ENCODE data around the gene SLC13A2. TPM values are rescaled to one million over a fixed set of nuclear protein-coding genes. Genes with fewer than 3 reads are reported as not detected.

SLC13A2 gene
- total RNA-seq, 1 donor from 2014 or later = not detected

GRCh38 chr17:28509789-28510188, 36.3 kb downstream of the SLC13A2 start:
- FAIRE-seq (no peak), DNase-seq (ENCODE audit: low read depth) (peak; percentile 49)
- H3K4me3 ChIP-seq (ENCODE audit: low read depth, low read length) = no peak overlapping the region
- H3K36me3 ChIP-seq (ENCODE audit: control insufficient read depth, insufficient read depth, low read length) = no peaks in the 10 kb centered on the region
- TF ChIP-seq, protein P1, sequence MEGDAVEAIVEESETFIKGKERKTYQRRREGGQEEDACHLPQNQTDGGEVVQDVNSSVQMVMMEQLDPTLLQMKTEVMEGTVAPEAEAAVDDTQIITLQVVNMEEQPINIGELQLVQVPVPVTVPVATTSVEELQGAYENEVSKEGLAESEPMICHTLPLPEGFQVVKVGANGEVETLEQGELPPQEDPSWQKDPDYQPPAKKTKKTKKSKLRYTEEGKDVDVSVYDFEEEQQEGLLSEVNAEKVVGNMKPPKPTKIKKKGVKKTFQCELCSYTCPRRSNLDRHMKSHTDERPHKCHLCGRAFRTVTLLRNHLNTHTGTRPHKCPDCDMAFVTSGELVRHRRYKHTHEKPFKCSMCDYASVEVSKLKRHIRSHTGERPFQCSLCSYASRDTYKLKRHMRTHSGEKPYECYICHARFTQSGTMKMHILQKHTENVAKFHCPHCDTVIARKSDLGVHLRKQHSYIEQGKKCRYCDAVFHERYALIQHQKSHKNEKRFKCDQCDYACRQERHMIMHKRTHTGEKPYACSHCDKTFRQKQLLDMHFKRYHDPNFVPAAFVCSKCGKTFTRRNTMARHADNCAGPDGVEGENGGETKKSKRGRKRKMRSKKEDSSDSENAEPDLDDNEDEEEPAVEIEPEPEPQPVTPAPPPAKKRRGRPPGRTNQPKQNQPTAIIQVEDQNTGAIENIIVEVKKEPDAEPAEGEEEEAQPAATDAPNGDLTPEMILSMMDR (IDR thresholded peaks at IDR 0.05; ENCODE audit: insufficient read depth, low read length, severe bottlenecking) = no peak
- H3K27me3 ChIP-seq (ENCODE audit: control insufficient read depth, insufficient read depth, low read length) = peaks cover 3% of the 10 kb centered on the region

GRCh38 chr17:28511858-28512461, 38.5 kb downstream of the SLC13A2 start:
- DNase-seq (ENCODE audit: low read depth) (no peak), FAIRE-seq (peak; percentile 79)
- Histone ChIP-seq H3K27me3 (ENCODE audit: control insufficient read depth, insufficient read depth, low read length) (peaks cover 3% of the 10 kb centered on the region), H3K36me3 (ENCODE audit: control insufficient read depth, insufficient read depth, low read length) (no peaks in the 10 kb centered on the region), H3K4me3 (ENCODE audit: low read depth, low read length) (no peak overlapping the region)
- TF ChIP-seq, protein P1 (IDR thresholded peaks at IDR 0.05; ENCODE audit: insufficient read depth, low read length, severe bottlenecking) = no peak

GRCh38 chr17:28513476-28513875, 40.0 kb downstream of the SLC13A2 start:
- no peak overlapping the region for H3K4me3 ChIP-seq (ENCODE audit: low read depth, low read length)
- TF ChIP-seq, protein P1 (IDR thresholded peaks at IDR 0.05; ENCODE audit: insufficient read depth, low read length, severe bottlenecking) = no peak
- H3K27me3 ChIP-seq (ENCODE audit: control insufficient read depth, insufficient read depth, low read length) = peaks cover 3% of the 10 kb centered on the region
- DNase-seq (ENCODE audit: low read depth) = no peak
- H3K36me3 ChIP-seq (ENCODE audit: control insufficient read depth, insufficient read depth, low read length) = no peaks in the 10 kb centered on the region
- FAIRE-seq = no peak

- no peaks in the 10 kb centered on the region for H3K36me3 ChIP-seq (ENCODE audit: control insufficient read depth, insufficient read depth, low read length)
- H3K4me3 ChIP-seq (ENCODE audit: low read depth, low read length) = no peak overlapping the region
- peaks cover 3% of the 10 kb centered on the region for H3K27me3 ChIP-seq (ENCODE audit: control insufficient read depth, insufficient read depth, low read length)
- no peak for DNase-seq (ENCODE audit: low read depth)
- TF ChIP-seq, protein P1 (IDR thresholded peaks at IDR 0.05; ENCODE audit: insufficient read depth, low read length, severe bottlenecking) = no peak
- no peak for FAIRE-seq
Observed at GRCh38 chr17:28514561-28515002, 41.1 kb downstream of the SLC13A2 start.

DNA sequence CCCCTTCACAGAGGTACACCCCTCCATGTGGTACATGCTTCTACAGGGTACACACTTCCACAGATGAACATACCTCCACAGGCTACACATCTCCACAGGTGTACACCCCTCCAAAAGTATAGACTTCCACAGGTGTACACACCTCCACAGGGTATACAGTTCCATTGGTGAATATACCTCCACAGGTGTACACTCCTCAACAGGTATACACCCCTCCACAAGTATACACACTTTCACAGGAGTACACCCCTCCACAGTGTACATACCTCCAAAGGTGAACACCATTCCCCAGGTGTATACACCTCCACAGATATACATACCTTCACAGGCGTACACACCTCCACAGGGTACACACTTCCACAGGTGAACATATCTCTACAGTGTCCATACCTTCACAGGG, 42.1 kb downstream of the SLC13A2 start:
- TF ChIP-seq, protein P1 (IDR thresholded peaks at IDR 0.05; ENCODE audit: insufficient read depth, low read length, severe bottlenecking) = no peak
- FAIRE-seq = no peak
- DNase-seq (ENCODE audit: low read depth) = no peak

DNA sequence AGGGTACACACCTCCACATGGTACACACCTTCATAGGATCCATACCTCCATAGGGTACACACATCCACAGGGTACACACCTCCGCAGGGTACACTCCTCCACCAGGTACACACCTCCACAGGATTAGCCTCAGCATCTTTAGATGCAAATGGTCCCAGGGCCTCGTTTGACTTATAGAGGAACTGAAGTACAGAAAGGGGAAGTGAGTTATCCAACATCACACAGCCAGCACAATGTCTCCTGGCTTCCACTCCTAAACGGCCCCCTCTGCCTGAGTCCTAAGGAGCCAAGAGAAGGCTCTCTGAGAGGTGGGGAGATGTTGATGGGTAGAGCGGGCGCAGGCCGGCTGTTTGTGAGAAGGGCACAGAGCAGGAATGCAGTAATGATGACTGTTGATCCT, 44.7 kb downstream of the SLC13A2 start:
- Histone ChIP-seq H3K27me3 (ENCODE audit: control insufficient read depth, insufficient read depth, low read length) (peaks cover 2% of the 10 kb centered on the region), H3K4me3 (ENCODE audit: low read depth, low read length) (no peak overlapping the region), H3K36me3 (ENCODE audit: control insufficient read depth, insufficient read depth, low read length) (peaks cover 2% of the 10 kb centered on the region)
- TF ChIP-seq, protein P1 (IDR thresholded peaks at IDR 0.05; ENCODE audit: insufficient read depth, low read length, severe bottlenecking) = no peak
- FAIRE-seq (peak; percentile 18), DNase-seq (ENCODE audit: low read depth) (no peak)

More for the DNA sequence above, 42.1 kb downstream of the SLC13A2 start:
- H3K36me3 ChIP-seq (ENCODE audit: control insufficient read depth, insufficient read depth, low read length) = peaks cover 2% of the 10 kb centered on the region
- H3K4me3 ChIP-seq (ENCODE audit: low read depth, low read length) = no peak overlapping the region
- peaks cover 3% of the 10 kb centered on the region for H3K27me3 ChIP-seq (ENCODE audit: control insufficient read depth, insufficient read depth, low read length)
